Suprapubic skin (tissue), 4 donors: ENCODE results near the gene C5AR2. TPM values are rescaled to one million over a fixed set of nuclear protein-coding genes. Genes with fewer than 3 reads are reported as not detected.

Experiments
- DNase-seq, 2 donors: peaks; one replicate each; pipeline ENCODE4 v3.0.0-alpha.2; 2019; ENCODE audit warnings: low spot score in 2 of 2
- H3K27ac ChIP-seq: fragments of 200-600 bp; sonication (generic); one replicate; pipeline ENCODE4 v1.5.1; 2019
- H3K27me3 ChIP-seq: fragments of 200-600 bp; sonication (generic); one replicate; pipeline ENCODE4 v1.5.1; 2019
- H3K36me3 ChIP-seq: fragments of 200-600 bp; sonication (generic); one replicate; pipeline ENCODE4 v1.5.1; 2019
- H3K4me1 ChIP-seq: fragments of 200-600 bp; sonication (generic); one replicate; pipeline ENCODE4 v1.5.1; 2019
- H3K4me3 ChIP-seq: fragments of 200-600 bp; sonication (generic); one replicate; pipeline ENCODE4 v1.5.1; 2019; ENCODE audit warnings: mild to moderate bottlenecking
- H3K9me3 ChIP-seq: fragments of 200-600 bp; sonication (generic); one replicate; pipeline ENCODE4 v1.5.1; 2019
- CTCF ChIP-seq, 2 donors: fragments of 200-600 bp in 1 of 2; fragments of 450-650 bp in 1 of 2; sonication (generic) in 1 of 2; IDR thresholded peaks; one replicate each; pipeline ENCODE4 v1.5.1; 2016 to 2019; ENCODE audit warnings: antibody characterized with exemption in 2 of 2, mild to moderate bottlenecking in 1 of 2, moderate library complexity in 1 of 2
- EP300 ChIP-seq: sonication (generic); formaldehyde crosslinking; IDR thresholded peaks from one replicate; pipeline ENCODE4 v1.6.1; 2017; ENCODE audit warnings: antibody characterized with exemption
- POLR2A ChIP-seq, 2 donors: fragments of 450-650 bp; IDR thresholded peaks; one replicate each; pipeline ENCODE4 v1.6.1; 2017; ENCODE audit warnings: antibody characterized with exemption in 2 of 2, mild to moderate bottlenecking in 2 of 2, moderate library complexity in 2 of 2
- POLR2AphosphoS5 ChIP-seq, 3 donors: sonication (generic); formaldehyde crosslinking; IDR thresholded peaks; one replicate each; pipeline ENCODE4 v1.6.1; 2017; ENCODE audit warnings: antibody characterized with exemption in 3 of 3
- WGBS: methylation state at CpG from one replicate; pipeline ENCODE4 v1.1.5; 2018; 5-methylcytosine and 5-hydroxymethylcytosine counted together
- total RNA-seq, 4 donors: library from RNA; depleted of rRNA; stranded (reverse); fragments of >200 nt; gene quantifications; one replicate each; pipeline ENCODE4 v1.1.0, GENCODE V29; 2016

The C5AR2 gene
- total RNA-seq, 4 donors from 2014 or later: 0.68 to 3.1 (median 1.5) TPM

GRCh38 chr19:47316513-47316912 is 15.5 kb upstream of the C5AR2 start:
- DNase-seq: no peak
- Histone ChIP-seq H3K36me3 (no peaks in the 10 kb centered on the region), H3K9me3 (no peaks in the 10 kb centered on the region), H3K27ac (no peak overlapping the region), H3K4me3 (no peak overlapping the region), H3K27me3 (peaks cover 2% of the 10 kb centered on the region), H3K4me1 (no peaks in the 10 kb centered on the region)
- 88% methylated on average over 4 of the region's 4 CpGs for WGBS
- TF ChIP-seq CTCF (IDR thresholded peaks at IDR 0.05): no peak
- TF ChIP-seq POLR2AphosphoS5 (IDR thresholded peaks at IDR 0.05): no peak
- no peak for TF ChIP-seq POLR2A (IDR thresholded peaks at IDR 0.05)

GRCh38 chr19:47319923-47320871 is 11.8 kb upstream of the C5AR2 start:
- Histone ChIP-seq H3K27me3 (peaks cover 4% of the 10 kb centered on the region), H3K9me3 (no peaks in the 10 kb centered on the region), H3K4me1 (no peaks in the 10 kb centered on the region), H3K27ac (no peak overlapping the region), H3K4me3 (no peak overlapping the region), H3K36me3 (no peaks in the 10 kb centered on the region)
- DNase-seq: no peak
- WGBS: 91% methylated on average over 44 of the region's 46 CpGs
- TF ChIP-seq POLR2A (IDR thresholded peaks at IDR 0.05): no peak
- no peak for TF ChIP-seq CTCF (IDR thresholded peaks at IDR 0.05)
- TF ChIP-seq EP300: no peak
- no peak for TF ChIP-seq POLR2AphosphoS5 (IDR thresholded peaks at IDR 0.05)

GRCh38 chr19:47321630-47322029 is 10.3 kb upstream of the C5AR2 start:
- TF ChIP-seq EP300 (no peak), POLR2AphosphoS5 (IDR thresholded peaks at IDR 0.05) (no peak), POLR2A (IDR thresholded peaks at IDR 0.05) (no peak), CTCF (IDR thresholded peaks at IDR 0.05) (no peak)
- peaks cover 4% of the 10 kb centered on the region for H3K27me3 ChIP-seq
- no peak for DNase-seq
- no peaks in the 10 kb centered on the region for H3K9me3 ChIP-seq
- H3K36me3 ChIP-seq: no peaks in the 10 kb centered on the region
- H3K4me3 ChIP-seq: no peak overlapping the region
- 79% methylated on average over 1 of the region's 1 CpG for WGBS
- H3K4me1 ChIP-seq: no peaks in the 10 kb centered on the region
- no peak overlapping the region for H3K27ac ChIP-seq

GRCh38 chr19:47322058-47322457 is 9.9 kb upstream of the C5AR2 start:
- no peaks in the 10 kb centered on the region for H3K9me3 ChIP-seq
- H3K27me3 ChIP-seq: peaks cover 4% of the 10 kb centered on the region
- H3K4me1 ChIP-seq: no peaks in the 10 kb centered on the region
- H3K36me3 ChIP-seq: no peaks in the 10 kb centered on the region
- 66% methylated on average over 2 of the region's 2 CpGs for WGBS
- DNase-seq: no peak
- H3K27ac ChIP-seq: no peak overlapping the region
- TF ChIP-seq POLR2AphosphoS5 (IDR thresholded peaks at IDR 0.05): no peak
- TF ChIP-seq CTCF (IDR thresholded peaks at IDR 0.05): no peak
- TF ChIP-seq POLR2A (IDR thresholded peaks at IDR 0.05): no peak
- no peak for TF ChIP-seq EP300
- H3K4me3 ChIP-seq: no peak overlapping the region

GRCh38 chr19:47323409-47323808 is 8.6 kb upstream of the C5AR2 start:
- Histone ChIP-seq H3K4me3 (peak overlapping the region; percentile 7), H3K36me3 (no peaks in the 10 kb centered on the region), H3K4me1 (no peaks in the 10 kb centered on the region), H3K9me3 (no peaks in the 10 kb centered on the region), H3K27me3 (peaks cover 4% of the 10 kb centered on the region), H3K27ac (no peak overlapping the region)
- DNase-seq: no peak
- WGBS: 83% methylated on average over 8 of the region's 8 CpGs
- TF ChIP-seq POLR2A (IDR thresholded peaks at IDR 0.05) (no peak), POLR2AphosphoS5 (IDR thresholded peaks at IDR 0.05) (no peak), EP300 (no peak), CTCF (IDR thresholded peaks at IDR 0.05) (no peak)
